Gastroesophageal sphincter (tissue), 3 donors: ENCODE data around the gene LEKR1.

Experiments
- POLR2A ChIP-seq, 2 donors: fragments of 450-650 bp; IDR thresholded peaks; one replicate each; pipeline ENCODE4 v1.6.1; 2017; ENCODE audit warnings: antibody characterized with exemption in 2 of 2, mild to moderate bottlenecking in 2 of 2, moderate library complexity in 1 of 2
- POLR2AphosphoS5 ChIP-seq: sonication (generic); formaldehyde crosslinking; IDR thresholded peaks from one replicate; pipeline ENCODE4 v1.6.1; 2017; ENCODE audit warnings: antibody characterized with exemption
- TF ChIP-seq, protein P1 (sequence below), 4 experiments: fragments of 200-600 bp in 2 of 4; fragments of 450-650 bp in 2 of 4; sonication (generic) in 1 of 4; IDR thresholded peaks; one replicate each; pipeline ENCODE4 v1.5.1; 2017 to 2019; ENCODE audit warnings: antibody characterized with exemption in 4 of 4, mild to moderate bottlenecking in 2 of 4, moderate library complexity in 2 of 4

DNA sequence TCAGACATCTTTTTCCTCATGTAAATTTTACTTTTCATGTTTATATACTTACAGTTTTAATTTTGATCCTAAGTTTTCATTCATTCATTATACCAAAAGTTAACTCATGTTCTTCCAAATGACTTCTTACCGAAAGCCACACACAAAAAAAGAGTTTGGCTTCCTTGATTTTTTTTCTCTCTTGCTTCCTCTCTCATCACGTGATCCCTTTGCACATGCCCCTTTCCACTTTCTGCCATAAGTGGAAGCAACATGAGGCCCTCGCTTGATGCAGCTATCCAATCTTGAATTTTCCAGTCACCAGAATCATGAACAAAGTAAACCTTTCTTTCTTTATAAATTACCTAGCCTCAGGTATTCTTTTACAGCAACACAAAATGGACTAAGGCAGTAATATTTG lies 93.7 kb downstream of the LEKR1 start:
- TF ChIP-seq, protein P1, sequence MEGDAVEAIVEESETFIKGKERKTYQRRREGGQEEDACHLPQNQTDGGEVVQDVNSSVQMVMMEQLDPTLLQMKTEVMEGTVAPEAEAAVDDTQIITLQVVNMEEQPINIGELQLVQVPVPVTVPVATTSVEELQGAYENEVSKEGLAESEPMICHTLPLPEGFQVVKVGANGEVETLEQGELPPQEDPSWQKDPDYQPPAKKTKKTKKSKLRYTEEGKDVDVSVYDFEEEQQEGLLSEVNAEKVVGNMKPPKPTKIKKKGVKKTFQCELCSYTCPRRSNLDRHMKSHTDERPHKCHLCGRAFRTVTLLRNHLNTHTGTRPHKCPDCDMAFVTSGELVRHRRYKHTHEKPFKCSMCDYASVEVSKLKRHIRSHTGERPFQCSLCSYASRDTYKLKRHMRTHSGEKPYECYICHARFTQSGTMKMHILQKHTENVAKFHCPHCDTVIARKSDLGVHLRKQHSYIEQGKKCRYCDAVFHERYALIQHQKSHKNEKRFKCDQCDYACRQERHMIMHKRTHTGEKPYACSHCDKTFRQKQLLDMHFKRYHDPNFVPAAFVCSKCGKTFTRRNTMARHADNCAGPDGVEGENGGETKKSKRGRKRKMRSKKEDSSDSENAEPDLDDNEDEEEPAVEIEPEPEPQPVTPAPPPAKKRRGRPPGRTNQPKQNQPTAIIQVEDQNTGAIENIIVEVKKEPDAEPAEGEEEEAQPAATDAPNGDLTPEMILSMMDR (IDR thresholded peaks at IDR 0.05): no peak
- TF ChIP-seq POLR2AphosphoS5 (no peak), POLR2A (IDR thresholded peaks at IDR 0.05) (no peak)
